OCI-LY7 (cell line): ENCODE results near the gene SUFU. TPM values are rescaled to one million over a fixed set of nuclear protein-coding genes. Genes with fewer than 3 reads are reported as not detected.

Experiments
- BruUV-seq: library from RNA; stranded (reverse); fragments of 400-500 nt; replicated peaks from 2 replicates; lab custom pipeline; 2021; lab: Mats Ljungman, UMichigan
- CTCF ChIA-PET: fragments of 300-600 bp; sonication (Branson Sonifier 250); formaldehyde crosslinking; loops from one replicate; lab custom pipeline; 2022; ENCODE audit warnings: antibody characterized with exemption; ENCODE audit not compliant: unreplicated experiment; lab: Charles Lee
- POLR2A ChIA-PET: fragments of 300-600 bp; sonication (Branson Sonifier 250); formaldehyde crosslinking; loops from one replicate; lab custom pipeline; 2022; ENCODE audit warnings: antibody characterized with exemption; lab: Charles Lee
- DNase-seq: peaks from one replicate; pipeline ENCODE4 v3.0.0-alpha.2; 2015; ENCODE audit warnings: low spot score
- H2AFZ ChIP-seq: fragments of 200-600 bp; sonication (generic), shearing (Covaris generic); 2 replicates; pipeline ENCODE4 v1.6.1; 2014; ENCODE audit warnings: mild to moderate bottlenecking, antibody characterized with exemption, low read length, moderate library complexity
- H3K27ac ChIP-seq: fragments of 200-600 bp; sonication (generic); 2 replicates; pipeline ENCODE4 v1.5.1; 2014; ENCODE audit warnings: mixed run types, low read depth, mild to moderate bottlenecking, moderate library complexity, low read length, inconsistent platforms; ENCODE audit not compliant: poor library complexity, severe bottlenecking
- H3K36me3 ChIP-seq: fragments of 200-600 bp; sonication (generic); 2 replicates; pipeline ENCODE4 v1.6.1; 2014; ENCODE audit warnings: mild to moderate bottlenecking, antibody characterized with exemption, low read length, moderate library complexity, mixed read lengths; ENCODE audit not compliant: insufficient read depth
- H3K4me1 ChIP-seq: fragments of 200-600 bp; sonication (generic); 2 replicates; pipeline ENCODE4 v1.5.1; 2014; ENCODE audit warnings: mild to moderate bottlenecking, low read length; ENCODE audit not compliant: insufficient read depth, poor library complexity, severe bottlenecking
- H3K4me2 ChIP-seq: fragments of 200-600 bp; sonication (generic); 2 replicates; pipeline ENCODE4 v1.6.1; 2014; ENCODE audit warnings: mild to moderate bottlenecking, low read length
- H3K4me3 ChIP-seq: fragments of 200-600 bp; sonication (generic); 2 replicates; pipeline ENCODE4 v1.5.1; 2014; ENCODE audit warnings: mild to moderate bottlenecking, low read depth, low read length; ENCODE audit not compliant: poor library complexity, severe bottlenecking
- H3K79me2 ChIP-seq: fragments of 200-600 bp; sonication (generic); 2 replicates; pipeline ENCODE4 v1.6.1; 2016; ENCODE audit warnings: low read depth, mild to moderate bottlenecking, low read length, moderate library complexity, mixed read lengths; ENCODE audit not compliant: insufficient read depth
- H3K9me2 ChIP-seq: fragments of 200-600 bp; sonication (generic); 2 replicates; pipeline ENCODE4 v1.6.1; 2016; ENCODE audit warnings: mild to moderate bottlenecking, low read length, mixed read lengths; ENCODE audit not compliant: insufficient read depth
- H3K9me3 ChIP-seq: fragments of 200-600 bp; sonication (generic); 2 replicates; pipeline ENCODE4 v1.6.1; 2014; ENCODE audit warnings: mild to moderate bottlenecking, mixed run types, low read length, mixed read lengths
- H4K20me1 ChIP-seq: fragments of 200-600 bp; sonication (generic); 2 replicates; pipeline ENCODE4 v1.6.1; 2014; ENCODE audit warnings: mild to moderate bottlenecking, antibody characterized with exemption, low read length, moderate library complexity, mixed read lengths; ENCODE audit not compliant: insufficient read depth
- EZH2phosphoT487 ChIP-seq: fragments of 200-600 bp; sonication (generic); IDR thresholded peaks from 2 replicates; pipeline ENCODE4 v1.6.1; 2018; ENCODE audit warnings: low read depth, borderline replicate concordance, mild to moderate bottlenecking, mixed run types, antibody characterized with exemption, low read length, moderate library complexity, mixed read lengths
- intact Hi-C: fragments of 100-400 bp; cut with micrococcal nuclease; formaldehyde crosslinking; loops from one replicate; pipeline ENCODE4 v1.10.0; 2022; ENCODE audit not compliant: unreplicated experiment
- total RNA-seq, 2 experiments: library from RNA; depleted of rRNA in 1 of 2; stranded (reverse); fragments of >200 nt in 1 of 2; shearing (Covaris generic) in 1 of 2; gene quantifications; 2 replicates each; pipeline ENCODE4 v1.2.3, GENCODE V29; 2014 to 2022
- TF ChIP-seq, protein P1 (sequence below): fragments of 200-600 bp; sonication (generic); conservative IDR thresholded peaks from 2 replicates; pipeline ENCODE4 v1.5.1; 2014; ENCODE audit warnings: mild to moderate bottlenecking, antibody characterized with exemption, low read length, moderate library complexity, mixed read lengths

The SUFU gene
- total RNA-seq, 2 experiments from 2014 or later = 4.9 to 10.0 TPM

DNA sequence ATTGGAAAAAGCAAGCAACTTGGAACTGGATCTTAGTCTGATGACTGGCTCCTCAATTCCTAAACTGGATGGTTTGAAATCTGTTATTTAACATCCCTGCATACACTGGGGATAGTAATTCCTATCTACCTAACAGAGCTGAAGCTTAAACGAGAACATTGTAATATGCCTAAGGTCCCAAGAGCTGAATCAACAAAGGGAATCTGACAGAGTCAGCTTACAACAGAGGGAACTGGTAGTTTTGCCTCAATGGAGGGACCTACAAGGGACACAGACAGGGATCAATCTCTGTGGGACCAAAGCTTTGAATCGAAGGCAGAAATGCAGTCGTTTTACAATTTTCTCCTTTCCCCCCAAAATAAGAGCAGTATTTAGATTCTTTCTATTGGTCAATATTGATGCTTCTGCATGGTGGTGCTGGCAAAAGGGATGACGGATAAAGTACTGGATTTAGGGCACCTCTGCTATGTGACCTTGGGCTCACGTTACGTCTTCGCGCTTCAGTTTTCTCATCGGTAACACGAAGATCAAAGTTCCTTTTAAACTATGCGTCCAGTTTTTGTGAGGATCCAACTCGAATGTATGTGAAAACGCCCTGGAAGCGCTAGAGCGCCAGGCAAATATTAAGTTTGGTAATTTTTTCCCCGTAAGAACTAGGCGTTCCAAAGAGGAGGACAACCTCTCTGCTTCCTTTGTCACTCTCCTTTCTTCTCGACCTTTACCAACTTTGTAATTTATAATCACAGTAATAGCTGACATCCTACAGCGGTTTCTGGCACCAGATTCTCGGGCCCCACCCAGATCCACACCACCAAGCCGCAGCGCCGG, 2.4 kb upstream of the SUFU start:
- no peak overlapping the region for H3K27ac ChIP-seq
- peak; percentile 15 for DNase-seq
- H4K20me1 ChIP-seq = no peaks in the 10 kb centered on the region
- TF ChIP-seq, protein P1, sequence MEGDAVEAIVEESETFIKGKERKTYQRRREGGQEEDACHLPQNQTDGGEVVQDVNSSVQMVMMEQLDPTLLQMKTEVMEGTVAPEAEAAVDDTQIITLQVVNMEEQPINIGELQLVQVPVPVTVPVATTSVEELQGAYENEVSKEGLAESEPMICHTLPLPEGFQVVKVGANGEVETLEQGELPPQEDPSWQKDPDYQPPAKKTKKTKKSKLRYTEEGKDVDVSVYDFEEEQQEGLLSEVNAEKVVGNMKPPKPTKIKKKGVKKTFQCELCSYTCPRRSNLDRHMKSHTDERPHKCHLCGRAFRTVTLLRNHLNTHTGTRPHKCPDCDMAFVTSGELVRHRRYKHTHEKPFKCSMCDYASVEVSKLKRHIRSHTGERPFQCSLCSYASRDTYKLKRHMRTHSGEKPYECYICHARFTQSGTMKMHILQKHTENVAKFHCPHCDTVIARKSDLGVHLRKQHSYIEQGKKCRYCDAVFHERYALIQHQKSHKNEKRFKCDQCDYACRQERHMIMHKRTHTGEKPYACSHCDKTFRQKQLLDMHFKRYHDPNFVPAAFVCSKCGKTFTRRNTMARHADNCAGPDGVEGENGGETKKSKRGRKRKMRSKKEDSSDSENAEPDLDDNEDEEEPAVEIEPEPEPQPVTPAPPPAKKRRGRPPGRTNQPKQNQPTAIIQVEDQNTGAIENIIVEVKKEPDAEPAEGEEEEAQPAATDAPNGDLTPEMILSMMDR = no peak
- no peak for TF ChIP-seq EZH2phosphoT487
- H3K9me2 ChIP-seq = no peaks in the 10 kb centered on the region
- TSS peak; percentile 69 for BruUV-seq
- H2AFZ ChIP-seq = no peak overlapping the region
- intact Hi-C loops = loop anchor here (2.0 kb wide), 4 partner anchors 51 to 211 kb away; partner anchors contain the start of genes C10orf95 and FBXL15
- POLR2A ChIA-PET = interaction anchor here (0.7 to 1.5 kb wide), 2 partner anchors 10 to 32 kb away, joined by 3 to 10 read pairs; no protein-coding TSS in a partner anchor
- peak overlapping the region; percentile 81 for H3K4me2 ChIP-seq
- CTCF ChIA-PET = interaction anchor here (0.6 to 1.1 kb wide), 3 partner anchors 107 to 315 kb away, joined by 3 to 4 read pairs (median 3); no protein-coding TSS in a partner anchor
- H3K36me3 ChIP-seq = peaks cover 12% of the 10 kb centered on the region
- H3K4me1 ChIP-seq = peaks cover 20% of the 10 kb centered on the region
- H3K9me3 ChIP-seq = no peaks in the 10 kb centered on the region
- H3K4me3 ChIP-seq = peak overlapping the region; percentile 94
- peaks cover 61% of the 10 kb centered on the region for H3K79me2 ChIP-seq

DNA sequence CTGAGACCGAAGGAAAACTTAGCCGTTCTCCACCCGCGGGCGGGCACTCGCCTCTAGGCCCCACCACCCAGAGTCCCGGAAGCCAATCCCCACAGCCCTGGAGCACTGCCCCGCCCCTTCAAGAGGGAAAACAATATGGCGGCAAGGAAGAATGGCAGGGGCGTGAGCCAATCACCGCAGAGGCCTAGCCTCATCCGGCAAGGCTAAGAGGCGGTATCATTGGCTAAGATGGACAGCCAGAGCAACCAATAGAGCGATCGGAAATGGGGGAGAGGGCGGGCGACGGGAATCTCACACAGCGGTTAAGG, 1.8 kb upstream of the SUFU start:
- peak; percentile 99 for DNase-seq
- H3K4me1 ChIP-seq = peaks cover 20% of the 10 kb centered on the region
- peak overlapping the region; percentile 73 for H2AFZ ChIP-seq
- ChIA-PET POLR2A (interaction anchor here (1.4 to 1.5 kb wide), 2 partner anchors 10 to 80 kb away, joined by 3 to 10 read pairs; no protein-coding TSS in a partner anchor), CTCF (interaction anchor here (0.5 to 1.1 kb wide), 2 partner anchors 39 to 107 kb away, joined by 3 read pairs; no protein-coding TSS in a partner anchor)
- H4K20me1 ChIP-seq = no peaks in the 10 kb centered on the region
- no TSS peak for BruUV-seq
- H3K9me3 ChIP-seq = no peaks in the 10 kb centered on the region
- intact Hi-C loops = loop anchor here (2.0 kb wide), 4 partner anchors 51 to 211 kb away; partner anchors contain the start of genes C10orf95 and FBXL15
- peak overlapping the region; percentile 94 for H3K4me3 ChIP-seq
- H3K4me2 ChIP-seq = peak overlapping the region; percentile 83
- TF ChIP-seq, protein P1 = no peak
- no peak for TF ChIP-seq EZH2phosphoT487
- peaks cover 9% of the 10 kb centered on the region; the same call in 1 of the 2 replicates for H3K36me3 ChIP-seq
- H3K27ac ChIP-seq = peak overlapping the region; percentile 64
- peaks cover 56% of the 10 kb centered on the region for H3K79me2 ChIP-seq
- H3K9me2 ChIP-seq = no peaks in the 10 kb centered on the region
